ENCODE data around the gene PDGFA. TPM values are rescaled to one million over a fixed set of nuclear protein-coding genes. Genes with fewer than 3 reads are reported as not detected.

The PDGFA gene
- polyA plus RNA-seq, 1 donor from 2014 or later = not detected

Other genes starting within 250 kb of the PDGFA start
- not detected for gene FOXL3, start 229.7 kb downstream of the PDGFA start, polyA plus RNA-seq
- 2.7 TPM for gene DNAAF5, start 206.9 kb upstream of the PDGFA start, polyA plus RNA-seq
- gene PRKAR1B, start 207.4 kb upstream of the PDGFA start, polyA plus RNA-seq = 4.6 TPM